ENCODE results near the gene OSCAR. TPM values are rescaled to one million over a fixed set of nuclear protein-coding genes. Genes with fewer than 3 reads are reported as not detected.

The OSCAR gene
- total and polyA plus RNA-seq, 10 of the 15 experiments (the other 5 are each of a cell fraction or from before 2014, with no cell fraction given): 0.08 to 0.27 (median 0.10) TPM; not detected in 7

GRCh38 chr19:54077334-54077733 lies 23.3 kb downstream of the OSCAR start:
- Histone ChIP-seq H2AFZ (ENCODE audit: control insufficient read depth, low read depth, low read length) (no peak overlapping the region), H3K79me2 (ENCODE audit: control insufficient read depth, insufficient read depth, low read length) (no peaks in the 10 kb centered on the region), H3K4me1 (ENCODE audit: control insufficient read depth, insufficient read depth, low read length) (no peaks in the 10 kb centered on the region), H3K9me3 (replicated peaks; ENCODE audit: control insufficient read depth, insufficient read depth, low read length) (peaks cover 4% of the 10 kb centered on the region; the same call in 2 of the 3 replicates), H3K27ac (ENCODE audit: control insufficient read depth, insufficient read depth) (no peak overlapping the region), H3K4me3 (no peak overlapping the region), H4K20me1 (ENCODE audit: control insufficient read depth, insufficient read depth) (no peaks in the 10 kb centered on the region), H3K9ac (ENCODE audit: control insufficient read depth, insufficient read depth, low read length) (no peak overlapping the region), H3K36me3 (ENCODE audit: control insufficient read depth in 2 of 2, insufficient read depth in 2 of 2, low read length in 1 of 2) (no peaks in the 10 kb centered on the region), H3K4me2 (ENCODE audit: control insufficient read depth, insufficient read depth) (no peak overlapping the region), H3K27me3 (replicated peaks in 1 of 2; ENCODE audit: control insufficient read depth in 2 of 2, insufficient read depth in 2 of 2, low read length in 1 of 2) (no peaks in the 10 kb centered on the region)
- 60% methylated on average over 5 of the region's 5 CpGs for WGBS (ENCODE audit: insufficient coverage, insufficient replicate concordance, low lambda C conversion rate, missing lambda C conversion rate)
- ChIA-PET CTCF (no interaction called here), RAD21 (ENCODE audit: unreplicated experiment) (no interaction called here), POLR2A (no interaction called here), SMC1A (ENCODE audit: uncharacterized antibody, unreplicated experiment) (no interaction called here)
- DNase-seq (ENCODE audit: low read depth, low spot score) (no peak), FAIRE-seq (no peak), ATAC-seq (no peak)
- TF ChIP-seq SP1 (IDR thresholded peaks at IDR 0.05; ENCODE audit: low read depth, low read length) (no peak), CHD4 (IDR thresholded peaks at IDR 0.05) (no peak), NR2C1 (IDR thresholded peaks at IDR 0.05) (no peak), ZBTB4 (CRISPR knock-in tag; IDR thresholded peaks at IDR 0.05) (no peak), MAX (IDR thresholded peaks at IDR 0.05; ENCODE audit: low read depth, low read length) (no peak), ZNF24 (IDR thresholded peaks at IDR 0.05) (no peak), FOXM1 (IDR thresholded peaks at IDR 0.05; ENCODE audit: low read depth, low read length) (no peak), CBX5 (IDR thresholded peaks at IDR 0.05; ENCODE audit: low read depth) (no peak), ZBTB33 (IDR thresholded peaks at IDR 0.05) (no peak), REST (IDR thresholded peaks at IDR 0.05; ENCODE audit: low read depth, low read length) (no peak), ZNF384 (IDR thresholded peaks at IDR 0.05; ENCODE audit: borderline replicate concordance, low read depth, low read length) (no peak), GABPA (IDR thresholded peaks at IDR 0.05; ENCODE audit: low read depth) (no peak), SUPT20H (IDR thresholded peaks at IDR 0.05; ENCODE audit: borderline replicate concordance, control insufficient read depth, low read depth, low read length) (no peak), SMC3 (IDR thresholded peaks at IDR 0.05; ENCODE audit: borderline replicate concordance, low read length) (no peak)
- intact Hi-C loops (cut with micrococcal nuclease; ENCODE audit: unreplicated experiment): no loop called here
- no TSS peak for BruUV-seq (replicated peaks)
- in situ Hi-C loops (cut with MboI): no loop called here
